ENCODE data around the gene SGTA. TPM values are rescaled to one million over a fixed set of nuclear protein-coding genes. Genes with fewer than 3 reads are reported as not detected.

The SGTA gene
- total and polyA plus RNA-seq, 2 of the 8 experiments (the other 6 are each of a cell fraction or from before 2014, with no cell fraction given), result 86.8 to 130 TPM

GRCh38 chr19:2717638-2718541, 65.2 kb downstream of the SGTA start (continued):
- TF ChIP-seq TAF1 (IDR thresholded peaks at IDR 0.05; ENCODE audit: low read depth, low read length), result no peak
- TF ChIP-seq CHD1 (IDR thresholded peaks at IDR 0.05; ENCODE audit: low read depth, low read length), result no peak
- no peak for TF ChIP-seq KDM4A (IDR thresholded peaks at IDR 0.05; ENCODE audit: low read depth, low read length, severe bottlenecking)
- TF ChIP-seq, protein P1, sequence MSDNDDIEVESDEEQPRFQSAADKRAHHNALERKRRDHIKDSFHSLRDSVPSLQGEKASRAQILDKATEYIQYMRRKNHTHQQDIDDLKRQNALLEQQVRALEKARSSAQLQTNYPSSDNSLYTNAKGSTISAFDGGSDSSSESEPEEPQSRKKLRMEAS (IDR thresholded peaks at IDR 0.05), result no peak
- no peak for TF ChIP-seq BRCA1 (IDR thresholded peaks at IDR 0.05; ENCODE audit: low read depth, low read length)
- no peak for TF ChIP-seq FOSL1 (IDR thresholded peaks at IDR 0.05; ENCODE audit: insufficient read depth, low read depth, low read length)
- TF ChIP-seq, protein P2, sequence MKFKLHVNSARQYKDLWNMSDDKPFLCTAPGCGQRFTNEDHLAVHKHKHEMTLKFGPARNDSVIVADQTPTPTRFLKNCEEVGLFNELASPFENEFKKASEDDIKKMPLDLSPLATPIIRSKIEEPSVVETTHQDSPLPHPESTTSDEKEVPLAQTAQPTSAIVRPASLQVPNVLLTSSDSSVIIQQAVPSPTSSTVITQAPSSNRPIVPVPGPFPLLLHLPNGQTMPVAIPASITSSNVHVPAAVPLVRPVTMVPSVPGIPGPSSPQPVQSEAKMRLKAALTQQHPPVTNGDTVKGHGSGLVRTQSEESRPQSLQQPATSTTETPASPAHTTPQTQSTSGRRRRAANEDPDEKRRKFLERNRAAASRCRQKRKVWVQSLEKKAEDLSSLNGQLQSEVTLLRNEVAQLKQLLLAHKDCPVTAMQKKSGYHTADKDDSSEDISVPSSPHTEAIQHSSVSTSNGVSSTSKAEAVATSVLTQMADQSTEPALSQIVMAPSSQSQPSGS (IDR thresholded peaks at IDR 0.05; ENCODE audit: low read length), result no peak
- no peak for TF ChIP-seq USF2 (IDR thresholded peaks at IDR 0.05; ENCODE audit: low read length)

All from H1 (cell line).